ENCODE data around the gene KRTAP22-1. TPM values are rescaled to one million over a fixed set of nuclear protein-coding genes. Genes with fewer than 3 reads are reported as not detected.

The KRTAP22-1 gene
- total RNA-seq, 4 donors from 2014 or later = not detected

- no peak for TF ChIP-seq CTCF (IDR thresholded peaks at IDR 0.05; ENCODE audit: low read depth)
Measured at GRCh38 chr21:30567617-30568016, 33.3 kb upstream of the KRTAP22-1 start.

GRCh38 chr21:30577766-30578165 lies 23.1 kb upstream of the KRTAP22-1 start:
- no peak for TF ChIP-seq CTCF (IDR thresholded peaks at IDR 0.05; ENCODE audit: low read depth)

- no peak for TF ChIP-seq CTCF (IDR thresholded peaks at IDR 0.05; ENCODE audit: low read depth)
Measured at GRCh38 chr21:30579346-30579745, 21.5 kb upstream of the KRTAP22-1 start.

- TF ChIP-seq CTCF (IDR thresholded peaks at IDR 0.05; ENCODE audit: low read depth) = no peak
Measured at GRCh38 chr21:30580132-30580531, 20.8 kb upstream of the KRTAP22-1 start.

GRCh38 chr21:30582870-30583269 lies 18.0 kb upstream of the KRTAP22-1 start:
- TF ChIP-seq CTCF (IDR thresholded peaks at IDR 0.05; ENCODE audit: low read depth) = no peak

GRCh38 chr21:30590297-30590696 lies 10.6 kb upstream of the KRTAP22-1 start, which contains the start of gene KRTAP22-2:
Gene KRTAP22-2, minus strand, starts transcription at chr21:30590397.
- no peak for TF ChIP-seq CTCF (IDR thresholded peaks at IDR 0.05; ENCODE audit: low read depth)

- no peak for TF ChIP-seq CTCF (IDR thresholded peaks at IDR 0.05; ENCODE audit: low read depth)
Measured at GRCh38 chr21:30592140-30592539, 8.7 kb upstream of the KRTAP22-1 start, which contains the start of gene KRTAP6-3. Gene KRTAP6-3, plus strand, starts transcription at chr21:30592440. Its CDS starts 6 bp downstream, at chr21:30592446.
